Kidney tubule cell (primary cell): ENCODE data around the gene ADCY4.

ENCODE experiments used
- DNase-seq: peaks from one replicate; pipeline ENCODE4 v3.0.0-alpha.2; 2018; ENCODE audit warnings: low spot score

Gene ADCY4

DNA sequence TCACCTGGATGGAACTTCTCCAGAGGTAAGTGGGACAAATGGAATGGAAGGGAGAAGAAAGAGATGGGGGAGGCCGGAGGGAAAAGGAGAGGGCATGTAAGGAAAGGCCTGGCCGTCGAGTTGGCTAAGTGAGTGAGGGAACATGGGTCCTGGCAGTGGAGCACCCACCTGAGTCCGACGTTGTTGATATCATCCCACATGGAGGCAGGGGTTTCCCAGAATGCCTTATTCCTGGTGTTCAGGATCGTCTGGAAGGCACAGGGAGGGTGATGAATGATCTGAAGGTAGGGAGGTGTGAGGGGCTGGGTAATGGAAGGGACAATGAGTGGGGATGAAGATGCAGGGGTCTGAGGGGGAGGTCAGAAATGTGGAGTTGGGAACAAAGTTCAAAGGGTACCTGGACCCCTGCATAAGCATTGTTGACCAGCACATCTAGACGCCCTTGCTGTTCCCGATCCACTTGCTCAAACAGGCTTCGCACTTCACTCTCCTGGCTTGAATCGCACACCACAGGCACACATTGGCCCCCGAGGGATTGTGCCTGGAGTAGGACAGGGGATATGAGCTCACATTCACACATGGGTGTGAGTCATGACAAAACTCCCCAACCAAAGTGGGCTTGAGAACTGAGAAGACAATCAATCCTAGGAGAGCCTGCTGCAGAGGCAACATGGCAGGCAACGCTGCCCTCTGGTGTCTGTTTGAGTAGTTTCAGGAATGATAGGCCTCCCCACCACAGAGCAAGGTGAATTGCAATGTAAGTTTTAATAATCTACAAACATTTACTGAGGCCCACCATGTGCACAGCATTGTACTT, 38.3 kb downstream of the ADCY4 start:
- DNase-seq: peak; percentile 96

- no peak for DNase-seq
These were observed 41.3 kb downstream of the ADCY4 start for GRCh38 chr14:24293525-24293924.

GRCh38 chr14:24292118-24292807, 42.6 kb downstream of the ADCY4 start:
- DNase-seq: no peak

GRCh38 chr14:24291446-24292117, 43.3 kb downstream of the ADCY4 start:
- no peak for DNase-seq

GRCh38 chr14:24290746-24291145, 44.1 kb downstream of the ADCY4 start:
- DNase-seq: no peak

GRCh38 chr14:24289649-24290280, 45.1 kb downstream of the ADCY4 start:
- no peak for DNase-seq

DNA sequence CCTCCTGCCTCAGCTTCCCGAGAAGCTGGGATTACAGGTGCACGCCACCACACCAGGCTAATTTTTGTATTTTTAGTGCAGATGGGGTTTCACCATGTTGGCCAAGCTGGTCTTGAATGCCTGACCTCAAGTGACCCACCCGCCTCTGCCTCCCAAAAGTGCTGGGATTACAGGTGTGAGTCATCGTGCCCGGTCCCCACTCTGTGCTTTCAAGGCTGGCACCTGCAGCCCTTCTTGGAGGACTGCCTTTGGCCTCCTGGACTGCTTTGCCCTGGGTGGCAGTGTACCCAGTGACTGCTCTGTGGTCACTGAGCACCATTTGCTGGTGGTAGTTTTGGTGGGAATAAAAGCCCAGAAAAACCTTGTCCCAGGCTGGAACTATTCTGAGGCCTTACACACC, 47.9 kb downstream of the ADCY4 start:
- DNase-seq: no peak

DNA sequence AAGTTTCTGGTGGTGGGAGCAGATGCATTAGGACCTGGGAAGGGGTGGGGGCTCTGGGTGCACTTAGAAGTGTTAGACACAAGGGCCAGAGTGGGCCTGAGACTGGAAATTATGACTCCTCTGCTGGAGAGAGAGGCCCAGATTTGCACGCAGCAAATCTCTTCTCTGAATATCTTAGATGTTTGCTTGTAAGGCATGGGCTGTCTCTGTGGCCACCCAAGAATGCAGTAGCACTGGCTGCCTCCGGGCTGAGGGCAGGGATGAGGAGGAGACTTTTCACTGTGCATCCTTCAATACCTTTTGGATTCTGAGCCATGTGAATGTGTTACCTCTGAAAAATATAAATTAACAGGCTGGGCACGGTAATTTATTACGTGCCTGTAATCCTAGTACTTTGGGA, 49.5 kb downstream of the ADCY4 start:
- DNase-seq: no peak

GRCh38 chr14:24284501-24285035, 50.3 kb downstream of the ADCY4 start:
- DNase-seq: no peak

DNA sequence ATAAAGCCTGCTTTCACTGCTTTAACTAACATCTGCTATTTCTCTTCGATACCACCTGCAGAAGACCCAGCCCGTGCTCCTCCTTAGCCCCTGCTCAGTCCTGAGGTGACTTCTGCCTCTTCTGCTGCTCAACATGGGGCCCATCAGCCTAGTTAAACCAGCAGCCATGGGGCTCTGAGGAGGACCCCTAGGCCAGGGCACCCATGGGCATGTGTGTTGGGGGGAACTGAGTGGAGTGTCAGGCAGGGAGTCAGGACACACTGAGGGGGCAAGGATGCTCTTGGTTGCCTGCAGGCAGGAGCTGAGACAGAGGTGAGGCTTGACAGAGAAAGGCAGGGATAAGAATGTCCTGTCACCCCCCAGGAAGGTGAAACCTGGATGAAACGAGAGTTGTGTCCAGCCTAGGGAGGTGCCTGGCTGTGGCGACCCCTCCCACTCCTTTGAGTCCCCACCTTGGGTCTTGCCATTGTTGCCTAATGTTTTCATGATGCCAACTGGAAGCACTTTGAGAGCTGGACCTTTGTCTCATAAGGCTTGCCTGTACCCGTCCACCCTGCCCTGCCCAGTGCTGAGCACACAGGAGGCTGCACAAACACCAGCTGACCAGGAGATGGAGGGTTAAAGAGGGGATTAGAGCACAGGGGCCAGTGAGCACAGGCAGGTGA, 50.9 kb downstream of the ADCY4 start:
- DNase-seq: no peak

- no peak for DNase-seq
These were observed 52.1 kb downstream of the ADCY4 start for GRCh38 chr14:24282736-24283135.

- no peak for DNase-seq
These were observed 53.2 kb downstream of the ADCY4 start for GRCh38 chr14:24281636-24282035.

GRCh38 chr14:24280797-24281460, 53.9 kb downstream of the ADCY4 start:
- DNase-seq: no peak

DNA sequence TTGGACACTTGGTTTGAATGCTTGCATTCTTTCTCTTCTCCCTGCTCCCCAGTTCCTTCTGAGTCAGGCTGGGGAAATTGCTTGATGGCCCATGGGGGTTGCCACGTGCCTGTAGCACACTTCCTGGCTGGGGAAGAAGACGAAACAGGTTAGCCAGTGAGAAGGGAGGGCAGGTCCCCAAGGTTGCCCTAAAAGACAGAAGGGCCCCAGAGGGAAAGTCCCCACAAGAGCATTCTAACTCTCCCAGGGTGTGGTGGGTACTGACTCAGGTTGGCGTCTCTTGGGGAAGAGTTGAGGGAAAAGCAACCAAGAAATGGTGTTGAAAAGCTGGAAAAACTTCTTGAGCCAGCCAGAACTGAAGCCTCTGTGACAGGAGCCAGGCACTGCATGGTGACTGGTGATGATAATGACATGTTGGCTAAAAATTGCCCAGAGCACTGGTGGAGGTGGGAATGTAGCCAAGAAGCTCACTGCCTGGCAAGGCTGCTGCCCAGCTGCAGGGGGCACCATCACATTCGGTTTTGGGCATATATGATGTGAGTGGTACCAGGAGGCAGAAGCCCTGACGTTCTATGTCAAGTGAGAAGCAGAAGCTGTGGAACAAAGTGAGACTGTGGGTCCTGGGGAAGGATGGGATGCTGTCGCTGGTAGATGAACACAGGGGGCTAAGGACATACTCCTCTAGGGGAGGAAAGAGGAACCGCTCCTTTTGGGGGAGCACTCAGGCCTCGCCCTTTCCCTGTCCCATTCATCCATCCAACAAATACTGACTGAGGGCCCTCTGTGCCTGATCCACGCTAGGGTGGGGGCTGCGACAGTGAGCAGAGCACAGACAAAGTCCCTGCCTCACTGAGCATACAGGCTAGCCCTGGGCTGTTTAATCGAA, 55.3 kb downstream of the ADCY4 start:
- peak; percentile 72 for DNase-seq

DNA sequence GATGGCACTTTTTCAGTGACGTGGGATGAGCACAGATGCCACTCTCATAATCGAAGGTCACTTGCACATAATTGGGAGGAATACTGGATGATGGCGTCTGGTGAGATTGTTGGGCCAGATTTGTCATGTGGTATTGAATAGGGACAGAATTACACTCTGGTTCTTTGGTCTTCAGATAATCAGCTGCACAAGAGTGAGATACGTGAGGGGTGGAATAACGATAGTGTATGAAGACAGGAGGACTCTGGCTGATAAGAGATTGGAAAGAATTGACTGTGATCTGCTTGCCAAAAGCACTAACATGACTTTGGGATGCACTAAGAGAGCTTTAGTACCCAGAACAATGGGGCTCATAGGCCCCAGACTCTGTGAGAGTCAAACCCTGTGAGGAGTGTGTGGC, 56.4 kb downstream of the ADCY4 start:
- no peak for DNase-seq

DNA sequence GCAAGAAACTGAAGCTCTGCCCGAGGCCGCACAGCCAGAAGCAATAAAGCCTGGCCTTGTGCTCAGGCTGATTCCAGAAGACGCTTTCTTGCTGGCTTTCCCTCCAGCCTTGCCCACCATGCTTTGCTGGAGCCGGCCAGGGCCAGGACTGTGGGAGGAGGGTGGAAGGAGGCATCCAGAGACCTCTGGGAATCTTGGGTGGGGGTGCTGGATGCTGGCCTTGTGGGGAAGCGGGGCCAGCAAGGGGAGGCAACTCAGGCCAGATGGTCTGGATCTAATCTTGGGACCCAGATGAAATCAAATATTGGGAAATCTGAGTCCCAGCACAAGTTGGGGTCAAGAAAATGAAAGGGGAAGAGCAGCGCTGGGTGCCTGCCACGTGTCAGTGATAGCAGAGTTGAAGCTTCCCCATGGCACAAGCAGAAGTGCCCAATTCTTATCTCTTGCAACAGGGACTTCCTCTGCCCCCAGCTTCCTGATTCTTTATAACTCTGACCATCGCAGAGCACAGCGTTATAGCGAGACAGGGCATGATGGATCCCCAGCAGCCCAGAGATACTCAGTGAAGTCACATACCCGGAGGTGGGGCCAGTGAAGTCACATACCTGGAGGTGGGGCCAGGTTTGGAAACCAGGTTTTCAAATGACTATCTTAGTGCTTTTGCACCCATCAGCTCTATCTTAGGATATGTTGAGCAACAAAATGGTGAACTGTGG, 57.1 kb downstream of the ADCY4 start:
- DNase-seq: no peak

DNA sequence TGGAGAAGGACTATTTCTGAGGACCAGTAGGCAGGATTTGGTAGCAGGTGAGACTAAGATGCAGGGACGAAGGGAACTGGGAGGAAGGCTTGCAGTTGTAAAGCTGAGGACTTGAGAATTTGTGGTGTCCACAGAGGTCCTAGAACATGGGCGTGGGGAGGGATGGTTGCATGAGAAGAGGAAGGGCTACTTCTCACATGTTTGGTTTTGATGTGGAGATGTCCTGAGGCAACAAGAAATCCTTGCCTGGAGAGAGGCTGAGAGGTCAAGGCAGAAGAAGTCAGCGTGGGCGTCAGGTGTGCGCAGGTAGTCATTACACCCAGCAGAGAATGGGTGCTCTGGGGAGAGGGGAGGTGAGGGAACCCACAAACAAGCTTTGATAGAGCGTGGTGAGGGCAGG, 57.8 kb downstream of the ADCY4 start:
- no peak for DNase-seq

GRCh38 chr14:24274101-24274543, 60.7 kb downstream of the ADCY4 start:
- DNase-seq: peak; percentile 91

DNA sequence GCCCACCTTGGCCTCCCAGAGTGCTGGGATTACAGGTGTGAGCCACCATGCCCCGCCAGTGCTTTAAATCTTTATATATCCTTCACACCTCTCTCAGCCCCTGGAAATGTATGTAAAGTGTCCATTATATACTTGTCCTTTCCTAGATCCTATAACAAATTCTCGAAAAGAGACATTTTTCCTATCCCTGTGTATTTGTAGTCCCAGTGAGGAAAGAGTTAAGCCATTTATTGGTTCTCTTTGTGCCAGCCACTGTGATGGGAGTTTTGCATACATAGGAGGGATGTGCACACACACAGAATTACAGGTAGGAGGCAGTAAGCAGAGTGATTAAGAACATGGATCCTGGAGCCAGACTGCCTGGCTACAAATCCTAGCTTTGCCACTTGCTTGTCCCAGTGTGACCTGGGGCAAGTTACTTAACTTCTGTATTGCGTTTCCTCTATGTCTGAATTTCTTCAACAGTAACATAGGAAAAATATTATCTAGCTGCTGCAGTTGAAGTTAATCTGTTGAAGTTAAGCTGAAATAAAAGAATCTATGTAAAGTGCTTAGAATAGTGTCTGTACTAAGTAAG, 61.4 kb downstream of the ADCY4 start:
- DNase-seq: peak; percentile 41
